Liver (tissue), 9 donors: Measurements from ENCODE around the gene ZNF468. TPM values are rescaled to one million over a fixed set of nuclear protein-coding genes. Genes with fewer than 3 reads are reported as not detected.
"Not testable (repeated sequence)": the region's sequence is repeated elsewhere in the genome, so short reads cannot be mapped to it uniquely, and the experiment has no call there.

ENCODE experiments used
- DNase-seq: peaks from one replicate; pipeline ENCODE4 v3.0.0-alpha.2; 2017; ENCODE audit warnings: low spot score
- H3K27ac ChIP-seq, 2 donors: one replicate each; pipeline ENCODE4 v1.7.0; 2013; ENCODE audit warnings: inconsistent platforms in 2 of 2, low read length in 2 of 2, control low read depth in 1 of 2, low read depth in 1 of 2, mild to moderate bottlenecking in 1 of 2
- H3K27me3 ChIP-seq, 4 donors: one replicate each; pipeline versions ENCODE4 v1.6.1 to v1.7.0; 2013; ENCODE audit warnings: low read length in 3 of 4, inconsistent platforms in 1 of 4, mild to moderate bottlenecking in 1 of 4, moderate library complexity in 1 of 4; ENCODE audit not compliant: control insufficient read depth in 4 of 4, insufficient read depth in 4 of 4
- H3K36me3 ChIP-seq, 4 donors: one replicate each; pipeline versions ENCODE4 v1.6.1 to v1.7.0; 2013; ENCODE audit warnings: low read length in 3 of 4, mild to moderate bottlenecking in 3 of 4, low read depth in 1 of 4, moderate library complexity in 1 of 4; ENCODE audit not compliant: control insufficient read depth in 4 of 4, insufficient read depth in 3 of 4
- H3K4me1 ChIP-seq, 4 donors: one replicate each; pipeline versions ENCODE4 v1.6.1 to v1.7.0; 2013; ENCODE audit warnings: low read length in 3 of 4, mild to moderate bottlenecking in 3 of 4, moderate library complexity in 1 of 4; ENCODE audit not compliant: control insufficient read depth in 4 of 4, insufficient read depth in 4 of 4
- H3K4me3 ChIP-seq, 3 donors: one replicate each; pipeline versions ENCODE4 v1.6.1 to v1.7.0; 2013; ENCODE audit warnings: low read length in 3 of 3, control low read depth in 1 of 3, low read depth in 1 of 3, mild to moderate bottlenecking in 1 of 3
- H3K9ac ChIP-seq, 2 donors: one replicate each; pipeline ENCODE4 v1.7.0; 2013; ENCODE audit warnings: low read length in 2 of 2, mild to moderate bottlenecking in 2 of 2, moderate library complexity in 2 of 2, control low read depth in 1 of 2, low read depth in 1 of 2
- H3K9me3 ChIP-seq, 4 donors: one replicate each; pipeline versions ENCODE4 v1.6.1 to v1.7.0; 2013; ENCODE audit warnings: low read length in 3 of 4; ENCODE audit not compliant: control insufficient read depth in 4 of 4
- WGBS: extraction: QIAGEN DNeasy Blood & Tissue Kit; methylation state at CpG from one replicate; pipeline ENCODE4 v1.1.7; 2013; 5-methylcytosine and 5-hydroxymethylcytosine counted together
- polyA plus RNA-seq, 2 donors: library from polyadenylated mRNA; stranded (reverse) in 1 of 2; unstranded in 1 of 2; fragments of 200-250 nt in 1 of 2; fragments of >200 nt in 1 of 2; fragmentation: Nextera tagmentation in 1 of 2; extraction: Ambion mirVana in 1 of 2; gene quantifications; one replicate each; pipeline versions ENCODE4 v1.2.1 to v1.2.3, GENCODE V29; 2013 to 2015
- total RNA-seq, 2 donors: library from RNA; depleted of rRNA; stranded (reverse); fragments of >200 nt; gene quantifications; one replicate each; pipeline ENCODE4 v1.2.3, GENCODE V29; 2014
- donor health status: healthy.
- donor health status: healthy.
- donor health status: healthy.
- donor health status: healthy.
- donor health status: healthy.

Gene ZNF468
- total and polyA plus RNA-seq, 4 donors: 2.1 to 15.1 (median 5.2) TPM

- peaks cover 0 to 14% (median 2%) of the 10 kb centered on the region in 4 donors for H3K36me3 ChIP-seq
- H3K9me3 ChIP-seq: peaks cover 2 to 20% (median 9%) of the 10 kb centered on the region in 4 donors
- WGBS: 3% methylated on average over 26 of the region's 31 CpGs
- not testable (repeated sequence) for H3K27me3 ChIP-seq, H3K27ac ChIP-seq, H3K9ac ChIP-seq, H3K4me1 ChIP-seq
- H3K4me3 ChIP-seq: peak overlapping the region; percentile 32 to 56 (median 56)
- DNase-seq: peak; percentile 34
Measured at GRCh38 chr19:52856540-52857377, 660 bp downstream of the ZNF468 start.

GRCh38 chr19:52847352-52847751 lies 10.1 kb downstream of the ZNF468 start:
- H3K9me3 ChIP-seq: peaks cover 10 to 51% (median 29%) of the 10 kb centered on the region in 4 donors

GRCh38 chr19:52840825-52841465 lies 16.5 kb downstream of the ZNF468 start:
- Histone ChIP-seq H3K9me3 (peaks cover 15 to 82% (median 48%) of the 10 kb centered on the region in 4 donors), H3K4me3 (peak overlapping the region in 2 of 3 donors; percentile 11 to 18), H3K36me3 (peaks cover 11 to 42% (median 29%) of the 10 kb centered on the region in 4 donors)
- DNase-seq, H3K4me1 ChIP-seq, H3K27me3 ChIP-seq, H3K9ac ChIP-seq, H3K27ac ChIP-seq: not testable (repeated sequence)
- 99% methylated on average over 9 of the region's 10 CpGs for WGBS

More at GRCh38 chr19:52847352-52847751, 10.1 kb downstream of the ZNF468 start:
- DNase-seq, H3K9ac ChIP-seq, H3K27ac ChIP-seq, H3K4me3 ChIP-seq, H3K27me3 ChIP-seq, H3K4me1 ChIP-seq: not testable (repeated sequence)
- 61% methylated on average over 5 of the region's 5 CpGs for WGBS
- peaks cover 16 to 64% (median 35%) of the 10 kb centered on the region in 4 donors for H3K36me3 ChIP-seq

GRCh38 chr19:52834289-52834688 lies 23.1 kb downstream of the ZNF468 start:
- not testable (repeated sequence) for H3K36me3 ChIP-seq, H3K27me3 ChIP-seq, H3K4me3 ChIP-seq, H3K27ac ChIP-seq, DNase-seq, H3K9ac ChIP-seq, H3K4me1 ChIP-seq
- 87% methylated on average over 1 of the region's 1 CpG for WGBS
- H3K9me3 ChIP-seq: peaks cover 3 to 28% (median 20%) of the 10 kb centered on the region in 4 donors

- not testable (repeated sequence) for H3K4me1 ChIP-seq, H3K27me3 ChIP-seq, H3K9ac ChIP-seq, H3K27ac ChIP-seq, H3K4me3 ChIP-seq, DNase-seq, H3K36me3 ChIP-seq
- H3K9me3 ChIP-seq: peaks cover 3 to 26% (median 15%) of the 10 kb centered on the region in 4 donors
- 67% methylated on average over 5 of the region's 5 CpGs for WGBS
Measured at GRCh38 chr19:52833541-52833940, 23.9 kb downstream of the ZNF468 start.

- H3K4me1 ChIP-seq, H3K36me3 ChIP-seq: not testable (repeated sequence)
- peaks cover 2 to 27% (median 11%) of the 10 kb centered on the region in 4 donors for H3K9me3 ChIP-seq
Measured at GRCh38 chr19:52829866-52830265, 27.6 kb downstream of the ZNF468 start.

More at GRCh38 chr19:52829866-52830265, 27.6 kb downstream of the ZNF468 start:
- DNase-seq, H3K27ac ChIP-seq, H3K9ac ChIP-seq, H3K4me3 ChIP-seq, H3K27me3 ChIP-seq: not testable (repeated sequence)
- 87% methylated on average over 7 of the region's 7 CpGs for WGBS
